ENCODE measurements around the gene RGPD6. TPM values are rescaled to one million over a fixed set of nuclear protein-coding genes. Genes with fewer than 3 reads are reported as not detected.
"Not testable (repeated sequence)": the region's sequence is repeated elsewhere in the genome, so short reads cannot be mapped to it uniquely, and the experiment has no call there.

RGPD6 gene
- total and polyA plus RNA-seq, 2 donors: 6.7 to 99.4 TPM

DNA sequence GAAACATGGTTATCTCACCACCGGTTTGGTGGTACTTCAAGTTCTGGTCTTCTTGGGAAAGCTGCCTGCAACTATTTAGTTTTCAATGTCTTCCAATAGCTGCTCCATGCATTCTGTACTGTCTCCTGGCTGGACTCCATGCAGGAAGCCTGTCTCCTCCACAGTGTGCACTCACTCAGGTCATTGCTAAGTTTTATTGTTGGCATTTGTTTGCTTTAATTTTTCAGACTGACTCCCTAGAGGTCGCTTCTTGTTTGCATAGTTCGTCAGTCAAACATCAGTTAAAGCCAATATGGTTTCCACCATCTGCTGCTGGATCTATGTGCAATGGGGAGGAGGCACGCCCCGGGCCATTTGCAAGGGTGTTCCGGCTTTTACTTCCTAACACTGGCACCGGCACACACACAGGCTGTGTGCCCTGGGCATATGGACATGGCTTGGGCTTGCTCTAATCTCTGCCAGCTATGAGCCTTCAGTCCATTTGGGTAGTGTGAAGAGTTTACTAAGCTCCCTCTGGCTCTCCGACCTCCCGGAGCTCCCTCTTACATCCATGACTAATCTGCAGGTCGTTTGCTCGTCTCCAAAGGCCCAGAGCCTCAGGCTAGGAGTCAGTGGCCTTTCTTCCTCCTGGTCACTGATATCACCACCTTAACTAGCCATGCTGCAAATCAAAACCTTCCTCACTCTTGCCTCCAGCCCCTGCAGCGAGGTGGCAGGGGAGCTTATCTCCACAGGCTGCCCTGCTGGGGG lies 2.4 kb upstream of the RGPD6 start:
- H3K36me3 ChIP-seq (ENCODE audit: insufficient read depth); DNase-seq (ENCODE audit: extremely low spot score); H3K4me1 ChIP-seq (ENCODE audit: insufficient read depth); H3K4me3 ChIP-seq (ENCODE audit: low read depth, low read length); H3K27ac ChIP-seq (ENCODE audit: low read depth): not testable (repeated sequence)
- WGBS: no CpG with 5 or more reads among the region's 12 CpGs

DNA sequence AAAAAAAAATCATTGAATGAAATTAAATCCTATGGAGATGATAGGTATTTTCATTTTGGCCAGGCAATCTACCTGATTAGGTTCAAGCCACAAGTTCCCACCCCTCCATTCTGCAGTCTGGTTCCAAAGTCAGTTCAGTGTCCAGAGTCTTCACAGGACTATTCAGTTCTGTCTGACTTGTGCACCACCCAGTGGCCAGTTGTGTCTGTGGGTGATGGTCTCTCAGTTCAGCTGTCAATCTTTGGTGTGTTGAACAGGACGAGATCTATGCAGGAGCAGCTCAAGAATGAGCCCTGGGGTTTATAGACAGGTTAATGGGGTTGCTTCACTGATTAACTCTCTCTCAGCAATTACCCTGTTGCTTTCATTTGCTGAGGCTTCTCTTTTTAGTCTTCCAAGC lies 1.4 kb upstream of the RGPD6 start:
- not testable (repeated sequence) for H3K4me3 ChIP-seq (ENCODE audit: low read depth, low read length); H3K36me3 ChIP-seq (ENCODE audit: insufficient read depth); H3K4me1 ChIP-seq (ENCODE audit: insufficient read depth); DNase-seq (ENCODE audit: extremely low spot score); H3K27ac ChIP-seq (ENCODE audit: low read depth)
- WGBS: no CpG with 5 or more reads among the region's 1 CpG

DNA sequence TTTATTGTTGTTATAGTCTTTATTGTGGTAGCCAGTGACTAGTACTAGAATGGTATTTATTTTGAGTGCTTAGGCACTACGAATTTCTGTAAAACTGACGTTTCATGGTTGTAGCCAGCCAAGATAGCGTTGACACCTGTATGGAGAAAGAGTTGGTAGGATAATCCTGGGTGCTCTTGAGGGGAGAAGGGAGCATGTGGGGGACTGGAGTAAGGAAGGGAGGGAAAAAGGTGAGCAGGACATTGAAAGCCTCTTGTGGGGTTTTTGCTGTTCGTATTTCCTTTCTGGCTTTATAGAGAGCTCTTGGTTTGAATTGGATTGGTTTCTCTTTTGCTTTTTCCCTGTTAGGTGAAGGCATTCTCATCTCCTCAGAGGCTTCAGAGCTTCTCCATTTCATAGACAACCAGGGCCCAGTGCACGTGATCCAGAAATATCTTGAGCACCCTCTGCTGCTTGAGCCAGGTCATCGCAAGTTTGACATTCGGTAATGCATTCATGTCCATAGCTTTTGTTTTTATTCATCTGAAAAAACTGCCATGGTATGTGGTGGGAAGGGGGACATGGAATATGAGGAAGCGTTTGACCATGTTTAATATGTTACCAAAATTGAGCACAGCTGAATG lies 77.2 kb downstream of the RGPD6 start:
- not testable (repeated sequence) for H3K4me1 ChIP-seq (ENCODE audit: insufficient read depth); H3K27ac ChIP-seq (ENCODE audit: low read depth); DNase-seq (ENCODE audit: extremely low spot score); H3K36me3 ChIP-seq (ENCODE audit: insufficient read depth); H3K4me3 ChIP-seq (ENCODE audit: low read depth, low read length)
- no CpG with 5 or more reads among the region's 8 CpGs for WGBS

DNA sequence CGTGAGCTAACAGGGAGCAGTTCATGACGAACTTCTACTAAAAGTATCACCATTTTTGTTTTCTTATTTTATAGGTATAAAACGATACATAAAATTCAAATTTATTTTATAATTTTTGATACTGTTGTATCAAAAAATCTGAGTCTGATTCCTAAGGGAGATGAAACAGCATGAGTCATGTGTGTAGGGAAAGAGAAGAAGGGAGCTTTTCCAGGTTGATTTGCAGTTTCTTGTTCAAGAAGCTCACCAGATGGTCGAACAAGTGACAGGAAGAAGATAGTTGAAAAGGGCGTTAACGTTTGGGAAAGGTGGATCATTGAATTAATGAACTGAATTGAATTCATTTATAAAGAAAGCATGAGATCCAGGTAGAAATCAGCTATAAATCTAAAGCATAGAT lies 81.0 kb downstream of the RGPD6 start:
- H3K36me3 ChIP-seq (ENCODE audit: insufficient read depth); H3K4me1 ChIP-seq (ENCODE audit: insufficient read depth); DNase-seq (ENCODE audit: extremely low spot score); H3K27ac ChIP-seq (ENCODE audit: low read depth); H3K4me3 ChIP-seq (ENCODE audit: low read depth, low read length): not testable (repeated sequence)
- no CpG with 5 or more reads among the region's 6 CpGs for WGBS

DNA sequence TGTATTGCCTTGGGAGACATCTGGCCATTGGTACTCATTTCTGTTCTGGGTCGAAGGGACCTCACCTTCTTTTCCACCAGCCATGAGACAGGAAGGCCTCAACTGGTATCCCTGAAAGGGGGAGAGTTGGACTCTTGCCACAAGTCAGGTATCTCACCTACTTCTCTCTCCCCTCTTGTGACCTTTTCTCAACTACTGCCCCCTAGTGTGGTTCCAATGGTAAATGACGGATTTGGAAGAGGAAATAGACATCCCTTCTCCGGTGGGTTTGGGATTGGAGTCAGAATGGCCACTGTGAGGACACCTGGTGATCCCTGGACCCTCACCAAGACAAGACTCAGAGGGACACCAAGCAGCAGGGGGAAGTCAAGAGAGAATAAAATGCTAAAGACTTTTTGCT lies 82.5 kb downstream of the RGPD6 start:
- not testable (repeated sequence) for H3K4me1 ChIP-seq (ENCODE audit: insufficient read depth); H3K36me3 ChIP-seq (ENCODE audit: insufficient read depth); DNase-seq (ENCODE audit: extremely low spot score); H3K4me3 ChIP-seq (ENCODE audit: low read depth, low read length); H3K27ac ChIP-seq (ENCODE audit: low read depth)
- no CpG with 5 or more reads among the region's 3 CpGs for WGBS

DNA sequence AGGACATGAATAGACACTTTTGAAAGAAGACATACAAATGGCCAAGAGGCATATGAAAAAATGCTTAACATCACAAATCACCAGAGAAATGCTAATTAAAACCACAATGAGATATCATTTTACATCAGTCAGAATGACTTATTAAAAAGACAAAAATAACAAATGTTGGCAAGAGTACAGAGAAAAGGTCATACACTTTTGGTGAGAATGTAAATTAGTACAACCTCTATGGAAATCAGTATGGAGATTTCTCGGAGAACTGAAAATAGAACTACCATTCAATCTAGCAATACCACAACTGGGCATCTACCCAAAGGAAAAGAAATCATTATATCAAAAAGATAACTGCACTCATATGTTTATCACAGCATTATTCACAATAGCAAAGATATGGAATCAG lies 88.0 kb downstream of the RGPD6 start:
- H3K36me3 ChIP-seq (ENCODE audit: insufficient read depth); DNase-seq (ENCODE audit: extremely low spot score); H3K27ac ChIP-seq (ENCODE audit: low read depth); H3K4me1 ChIP-seq (ENCODE audit: insufficient read depth); H3K4me3 ChIP-seq (ENCODE audit: low read depth, low read length): not testable (repeated sequence)
- no CpG with 5 or more reads among the region's 1 CpG for WGBS

DNA sequence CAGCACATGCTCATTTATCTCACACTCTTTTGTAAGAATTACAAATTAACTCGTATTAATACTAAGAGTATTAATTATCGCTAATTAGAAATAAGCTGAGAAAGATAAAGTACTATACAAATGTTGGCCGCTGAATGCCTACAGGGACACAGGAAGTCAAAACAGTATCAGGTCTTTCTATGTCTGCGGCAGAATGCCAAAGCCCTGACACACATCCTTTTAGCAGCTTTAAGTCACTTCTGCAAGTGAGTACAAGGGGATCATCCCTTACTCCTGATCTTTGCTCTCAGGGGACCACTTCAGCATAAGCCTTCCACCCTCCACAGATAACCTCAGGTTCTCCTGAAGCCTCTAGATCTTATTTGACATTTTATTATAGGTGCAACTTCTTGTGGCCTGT lies 94.3 kb downstream of the RGPD6 start:
- H3K4me1 ChIP-seq (ENCODE audit: insufficient read depth); DNase-seq (ENCODE audit: extremely low spot score); H3K27ac ChIP-seq (ENCODE audit: low read depth); H3K4me3 ChIP-seq (ENCODE audit: low read depth, low read length); H3K36me3 ChIP-seq (ENCODE audit: insufficient read depth): not testable (repeated sequence)
- WGBS: no CpG with 5 or more reads among the region's 4 CpGs

DNA sequence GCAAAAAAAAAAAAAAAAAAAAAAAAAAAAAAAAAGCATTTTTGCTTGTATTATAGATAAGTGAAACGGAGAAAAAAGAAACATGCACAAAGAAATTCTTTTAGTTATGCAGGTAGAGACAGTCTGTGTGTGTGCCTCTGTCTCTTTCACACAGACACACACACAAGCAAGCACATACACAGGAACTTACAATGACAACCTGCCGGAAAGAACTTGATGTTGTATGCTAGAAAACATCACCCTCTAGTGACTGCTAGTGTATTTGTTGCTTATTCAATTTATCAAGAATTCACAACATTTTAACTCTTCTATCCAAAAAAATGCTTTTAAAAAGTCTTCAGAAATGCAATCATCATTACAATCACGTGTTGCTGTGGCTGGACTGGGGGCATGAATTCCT lies 95.8 kb downstream of the RGPD6 start:
- not testable (repeated sequence) for H3K27ac ChIP-seq (ENCODE audit: low read depth)

DNA sequence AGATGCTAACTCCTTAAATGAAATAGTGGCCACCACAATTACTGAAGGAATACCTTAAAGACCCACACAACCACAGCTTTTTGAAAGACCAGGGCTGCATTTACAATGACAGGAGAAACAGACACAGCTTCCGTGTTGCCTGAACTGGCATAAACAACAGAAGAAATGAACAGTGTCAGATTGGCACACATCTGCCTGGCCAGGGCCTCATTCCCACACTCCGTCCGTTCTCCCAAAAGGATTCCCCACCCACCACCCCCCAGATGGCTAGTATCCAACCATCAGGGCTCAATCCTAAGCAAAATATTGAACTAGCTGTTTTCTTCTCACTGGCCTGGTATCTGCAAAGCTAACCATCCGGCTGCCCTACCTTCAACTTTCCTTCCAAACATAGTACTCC lies 96.9 kb downstream of the RGPD6 start:
- H3K4me3 ChIP-seq (ENCODE audit: low read depth, low read length); H3K36me3 ChIP-seq (ENCODE audit: insufficient read depth); H3K27ac ChIP-seq (ENCODE audit: low read depth); DNase-seq (ENCODE audit: extremely low spot score); H3K4me1 ChIP-seq (ENCODE audit: insufficient read depth): not testable (repeated sequence)
- WGBS: no CpG with 5 or more reads among the region's 4 CpGs

More for the DNA sequence above, 95.8 kb downstream of the RGPD6 start:
- WGBS: no CpG with 5 or more reads among the region's 3 CpGs
- DNase-seq (ENCODE audit: extremely low spot score); H3K36me3 ChIP-seq (ENCODE audit: insufficient read depth); H3K4me3 ChIP-seq (ENCODE audit: low read depth, low read length); H3K4me1 ChIP-seq (ENCODE audit: insufficient read depth): not testable (repeated sequence)

DNA sequence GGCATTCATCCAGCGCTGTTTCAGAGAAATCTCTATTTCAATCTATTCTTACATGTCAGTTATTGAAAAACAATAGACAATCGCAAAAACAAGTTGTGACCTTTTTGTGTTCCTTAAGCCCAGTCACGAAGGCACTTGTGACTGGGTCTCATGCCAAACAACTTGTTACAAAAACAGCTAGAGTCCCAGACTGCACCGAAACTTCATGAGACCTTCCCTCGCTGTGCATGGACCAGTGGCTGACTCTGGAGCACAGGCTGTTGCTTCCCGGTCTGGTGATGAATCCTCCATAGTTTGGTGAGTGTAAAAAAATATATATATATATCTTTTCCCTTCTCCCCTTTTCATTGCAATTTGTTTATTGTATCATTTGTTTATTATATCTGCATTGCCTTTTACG lies 99.7 kb downstream of the RGPD6 start:
- H3K4me3 ChIP-seq (ENCODE audit: low read depth, low read length); H3K27ac ChIP-seq (ENCODE audit: low read depth); DNase-seq (ENCODE audit: extremely low spot score); H3K4me1 ChIP-seq (ENCODE audit: insufficient read depth); H3K36me3 ChIP-seq (ENCODE audit: insufficient read depth): not testable (repeated sequence)
- no CpG with 5 or more reads among the region's 7 CpGs for WGBS

DNA sequence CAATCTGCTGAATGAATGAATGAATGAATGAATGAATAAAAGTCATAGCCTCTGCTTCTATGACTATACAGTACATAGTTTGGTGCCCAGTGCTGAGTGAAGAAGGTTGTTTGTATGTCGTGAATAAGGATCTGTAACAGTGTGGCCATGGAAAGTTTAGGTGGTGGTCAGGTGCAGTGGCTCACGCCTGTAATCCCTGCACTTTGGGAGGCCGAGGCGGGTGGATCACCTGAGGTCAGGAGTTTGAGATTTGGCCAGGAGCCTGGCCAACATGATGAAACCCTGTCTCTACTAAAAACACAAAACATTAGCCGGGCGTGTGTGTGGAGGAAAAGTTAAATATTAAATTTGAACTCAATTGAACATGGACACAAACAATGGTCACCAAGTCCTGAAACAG lies 100.1 kb downstream of the RGPD6 start:
- not testable (repeated sequence) for H3K4me3 ChIP-seq (ENCODE audit: low read depth, low read length); H3K4me1 ChIP-seq (ENCODE audit: insufficient read depth); H3K36me3 ChIP-seq (ENCODE audit: insufficient read depth); DNase-seq (ENCODE audit: extremely low spot score); H3K27ac ChIP-seq (ENCODE audit: low read depth)
- no CpG with 5 or more reads among the region's 6 CpGs for WGBS

DNA sequence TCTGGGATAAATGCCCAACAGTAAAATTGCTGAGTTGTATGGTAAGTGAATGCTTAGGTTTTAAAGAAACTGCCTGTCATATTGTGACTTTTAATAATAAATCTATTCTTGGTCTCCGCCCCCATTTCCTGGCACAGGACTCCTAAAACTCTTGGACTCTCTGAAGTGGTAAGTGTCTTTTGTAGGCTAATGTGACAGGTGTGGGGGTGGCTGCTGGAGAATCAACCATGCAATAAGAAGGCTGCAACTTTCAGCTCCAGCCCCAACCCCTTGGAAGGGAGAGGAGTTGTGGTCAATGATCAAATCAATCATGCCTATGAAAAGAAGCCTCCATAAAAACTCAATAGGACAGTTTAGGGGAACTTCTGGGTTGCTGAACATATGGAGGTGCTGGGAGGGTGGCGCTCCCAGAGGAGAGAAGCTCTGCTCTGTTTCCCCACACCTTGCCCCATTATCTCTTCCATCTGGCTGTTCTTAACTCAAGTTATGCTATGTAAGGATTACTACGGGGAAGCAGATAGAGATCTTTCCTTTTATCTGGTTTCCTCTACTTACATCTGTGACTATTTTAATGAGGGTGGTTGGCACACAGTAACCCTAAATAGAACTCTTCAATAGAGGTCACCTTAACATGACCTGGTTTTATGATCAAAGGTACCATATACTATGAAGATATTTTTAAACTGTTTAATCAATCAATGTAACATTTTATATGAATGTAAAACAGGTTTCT lies 101.2 kb downstream of the RGPD6 start:
- H3K4me3 ChIP-seq (ENCODE audit: low read depth, low read length); DNase-seq (ENCODE audit: extremely low spot score): not testable (repeated sequence)

DNA sequence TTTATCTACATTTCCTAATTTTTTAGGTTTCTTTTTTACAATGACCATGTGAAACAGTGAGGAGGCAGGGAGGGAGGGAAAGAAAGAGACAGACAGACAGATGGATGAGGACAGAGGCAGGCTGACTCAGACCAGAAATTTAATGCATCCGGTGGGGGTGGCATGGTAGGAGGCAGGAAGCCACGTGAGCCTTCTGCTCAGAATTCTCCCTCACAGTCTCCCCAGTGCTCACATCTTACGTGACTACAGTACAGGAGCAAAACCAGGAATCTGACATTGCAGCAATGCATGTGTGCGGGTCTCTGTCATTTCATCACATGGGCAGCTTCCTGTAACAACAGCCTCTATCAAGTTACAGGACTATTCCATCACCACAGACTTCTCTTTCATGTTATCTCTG lies 102.1 kb downstream of the RGPD6 start:
- no CpG with 5 or more reads among the region's 4 CpGs for whole genome bisulfite sequencing

More for the DNA sequence above, 101.2 kb downstream of the RGPD6 start:
- H3K27ac ChIP-seq (ENCODE audit: low read depth); H3K36me3 ChIP-seq (ENCODE audit: insufficient read depth); H3K4me1 ChIP-seq (ENCODE audit: insufficient read depth): not testable (repeated sequence)
- no CpG with 5 or more reads among the region's 3 CpGs for WGBS

DNA sequence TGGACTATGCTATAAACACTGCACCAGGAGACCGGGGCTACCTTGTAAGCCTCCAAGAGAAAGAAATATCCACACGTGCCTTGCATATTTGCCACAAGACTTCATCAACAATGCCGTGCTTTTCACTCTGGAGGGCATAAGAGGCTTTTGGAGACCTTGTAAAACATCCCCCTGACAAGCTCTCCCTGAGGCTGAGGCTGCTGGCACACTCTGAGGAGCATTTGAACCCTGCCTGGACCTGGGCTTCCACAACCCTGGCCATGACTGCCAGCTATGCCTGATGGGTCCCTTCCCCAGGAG lies 104.0 kb downstream of the RGPD6 start:
- DNase-seq (ENCODE audit: extremely low spot score); H3K27ac ChIP-seq (ENCODE audit: low read depth); H3K36me3 ChIP-seq (ENCODE audit: insufficient read depth); H3K4me1 ChIP-seq (ENCODE audit: insufficient read depth); H3K4me3 ChIP-seq (ENCODE audit: low read depth, low read length): not testable (repeated sequence)
- no CpG with 5 or more reads among the region's 3 CpGs for WGBS

More for the DNA sequence above, 102.1 kb downstream of the RGPD6 start:
- not testable (repeated sequence) for H3K4me3 ChIP-seq (ENCODE audit: low read depth, low read length); H3K36me3 ChIP-seq (ENCODE audit: insufficient read depth); DNase-seq (ENCODE audit: extremely low spot score); H3K4me1 ChIP-seq (ENCODE audit: insufficient read depth); H3K27ac ChIP-seq (ENCODE audit: low read depth)
